ENCODE data around the gene ST6GALNAC5. TPM values are rescaled to one million over a fixed set of nuclear protein-coding genes. Genes with fewer than 3 reads are reported as not detected.
"Not testable (repeated sequence)": the region's sequence is repeated elsewhere in the genome, so short reads cannot be mapped to it uniquely, and the experiment has no call there.

ST6GALNAC5 gene
- total RNA-seq, 3 donors from 2014 or later: not detected

DNA sequence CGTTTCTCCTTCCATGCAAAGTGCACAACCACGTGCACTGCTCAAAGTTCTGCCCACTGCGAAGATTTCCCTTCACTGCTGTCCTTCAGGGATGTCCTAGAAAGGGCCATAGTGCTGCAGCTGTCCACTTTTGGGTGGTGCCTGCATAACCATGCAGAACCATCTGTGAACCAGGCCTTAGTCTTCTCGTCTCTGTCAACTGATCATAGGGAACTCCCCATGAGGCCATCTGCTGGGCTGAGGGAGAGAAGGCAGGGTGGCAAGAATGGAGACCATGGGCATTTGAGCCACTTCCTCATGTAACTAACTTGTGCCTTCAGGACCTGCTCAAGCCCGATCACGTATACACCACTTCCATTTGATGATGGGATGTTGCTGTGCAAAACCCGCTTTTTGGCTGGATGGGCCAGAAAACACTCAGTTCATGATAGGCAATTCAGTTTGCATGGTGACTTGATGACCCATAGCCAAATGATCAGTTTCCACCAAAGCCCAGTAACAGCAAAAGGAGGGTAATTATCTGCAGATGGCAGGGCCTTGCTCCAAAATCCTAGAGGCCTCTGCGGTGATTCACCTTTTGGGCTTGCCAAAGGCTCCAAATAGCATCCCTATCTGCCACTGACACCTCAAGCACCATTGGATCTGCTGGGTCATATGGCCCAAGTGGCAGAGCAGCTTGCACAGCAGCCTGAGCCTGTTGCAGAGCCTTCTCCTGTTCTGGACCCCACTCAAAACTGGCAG lies 9.5 kb downstream of the ST6GALNAC5 start:
- no peaks in the 10 kb centered on the region for H3K4me1 Mint-ChIP-seq (ENCODE audit: low read depth)
- no peaks in the 10 kb centered on the region for H3K36me3 Mint-ChIP-seq (ENCODE audit: insufficient read depth)
- no peak for ATAC-seq
- DNase-seq: no peak
- H3K4me3 Mint-ChIP-seq: no peak overlapping the region
- H3K27me3 Mint-ChIP-seq (ENCODE audit: low read depth): peaks cover 5% of the 10 kb centered on the region
- peaks cover 5% of the 10 kb centered on the region for H3K9me3 Mint-ChIP-seq

DNA sequence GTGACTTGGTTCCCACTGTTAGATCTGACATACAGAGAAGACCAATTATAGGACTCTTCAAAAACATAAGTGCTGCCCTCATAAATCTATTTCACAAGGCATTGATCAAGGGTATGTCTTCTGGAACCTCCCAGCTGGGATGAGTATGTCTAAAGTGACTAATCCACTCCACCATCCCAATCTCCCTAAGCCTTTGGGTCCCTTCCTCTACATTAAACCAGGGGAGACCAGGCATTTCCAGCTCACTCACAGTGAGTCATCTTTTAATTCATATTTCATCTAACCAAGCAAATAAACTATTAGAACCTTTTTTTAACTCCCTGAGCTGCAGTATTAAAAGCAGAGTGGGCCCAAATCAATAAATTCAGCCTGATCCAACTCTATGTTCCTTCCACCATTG lies 11.7 kb downstream of the ST6GALNAC5 start:
- ATAC-seq; H3K4me1 Mint-ChIP-seq (ENCODE audit: low read depth); H3K36me3 Mint-ChIP-seq (ENCODE audit: insufficient read depth); H3K9me3 Mint-ChIP-seq; H3K27me3 Mint-ChIP-seq (ENCODE audit: low read depth); H3K4me3 Mint-ChIP-seq; DNase-seq: not testable (repeated sequence)

DNA sequence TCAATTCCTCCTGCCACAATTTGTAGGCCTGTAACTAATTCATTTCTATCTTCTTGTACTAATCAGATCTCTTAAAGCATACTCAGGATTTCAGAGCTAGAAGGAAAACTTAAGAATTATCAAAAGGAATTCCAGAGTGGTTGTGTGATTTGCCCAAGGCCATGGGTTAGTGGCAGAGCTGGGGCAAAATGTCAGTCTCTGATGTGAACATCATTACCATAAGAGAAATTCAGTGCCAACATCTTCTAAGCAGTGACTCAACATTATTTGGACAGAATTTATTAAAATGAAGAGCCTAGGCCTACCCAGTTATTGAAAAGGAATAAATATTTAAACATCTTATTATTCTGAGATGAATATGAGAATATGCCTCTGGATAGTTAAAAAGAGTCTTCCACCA lies 14.5 kb downstream of the ST6GALNAC5 start:
- H3K9me3 Mint-ChIP-seq: no peaks in the 10 kb centered on the region
- no peak overlapping the region for H3K4me3 Mint-ChIP-seq
- no peak for DNase-seq
- no peaks in the 10 kb centered on the region for H3K4me1 Mint-ChIP-seq (ENCODE audit: low read depth)
- H3K36me3 Mint-ChIP-seq (ENCODE audit: insufficient read depth): no peaks in the 10 kb centered on the region
- ATAC-seq: no peak
- H3K27me3 Mint-ChIP-seq (ENCODE audit: low read depth): no peaks in the 10 kb centered on the region

DNA sequence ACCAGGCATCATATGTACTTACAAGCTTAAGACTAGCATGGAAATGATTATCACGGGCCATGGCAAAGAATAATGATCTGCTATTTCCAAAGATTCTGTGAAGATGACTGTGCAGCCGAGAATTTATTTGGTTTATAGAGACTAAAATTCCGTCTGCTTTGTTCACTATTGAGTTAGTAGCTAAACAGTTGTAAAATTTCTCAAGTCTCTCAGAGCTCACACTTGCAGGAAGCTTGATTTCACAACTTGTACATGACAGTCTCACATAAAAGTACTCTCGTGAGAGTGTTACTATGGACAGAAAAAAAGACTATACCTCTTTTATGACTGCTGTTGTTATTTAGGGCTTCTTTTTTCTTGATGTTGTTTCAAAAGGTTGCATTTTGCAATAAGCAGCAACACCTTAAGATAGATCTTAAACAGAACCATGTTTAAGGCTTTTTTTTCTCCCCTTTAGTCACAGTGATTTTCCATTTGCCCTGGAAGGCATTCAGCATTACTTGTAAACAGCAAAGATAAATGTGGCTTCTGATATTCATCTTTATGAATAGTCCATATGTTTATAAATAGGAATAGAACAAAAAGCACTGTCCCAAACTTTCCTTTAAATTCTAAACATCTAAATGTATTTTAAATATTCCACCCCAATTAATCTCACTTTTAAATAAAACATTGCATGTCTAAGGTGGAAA lies 24.8 kb downstream of the ST6GALNAC5 start:
- Mint-ChIP-seq H3K4me3 (no peak overlapping the region), H3K36me3 (ENCODE audit: insufficient read depth) (no peaks in the 10 kb centered on the region), H3K4me1 (ENCODE audit: low read depth) (no peaks in the 10 kb centered on the region), H3K27me3 (ENCODE audit: low read depth) (peaks cover 8% of the 10 kb centered on the region), H3K9me3 (peaks cover 4% of the 10 kb centered on the region)
- DNase-seq: no peak
- ATAC-seq: no peak

DNA sequence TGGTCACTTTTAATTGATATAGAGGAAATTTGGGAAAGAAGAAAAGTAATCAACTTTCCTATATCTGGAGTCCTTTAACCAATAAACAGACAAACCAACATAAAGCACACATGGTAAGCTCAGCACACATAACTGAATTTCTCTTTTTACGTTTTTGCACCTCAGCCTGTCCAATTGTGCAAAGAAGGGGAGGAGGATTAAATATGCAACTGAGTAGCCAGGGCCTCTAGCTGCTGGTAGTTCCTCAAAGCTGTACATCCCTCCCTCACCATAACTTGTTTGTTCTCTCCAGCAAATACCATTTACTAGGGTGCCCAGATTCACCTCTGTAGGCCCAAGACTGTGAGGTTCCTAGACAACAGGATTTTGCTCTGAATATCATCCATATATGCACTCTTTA lies 25.4 kb downstream of the ST6GALNAC5 start:
- H3K36me3 Mint-ChIP-seq (ENCODE audit: insufficient read depth): no peaks in the 10 kb centered on the region
- no peak overlapping the region for H3K4me3 Mint-ChIP-seq
- ATAC-seq (no peak), DNase-seq (no peak)
- H3K9me3 Mint-ChIP-seq: peaks cover 4% of the 10 kb centered on the region
- peaks cover 8% of the 10 kb centered on the region for H3K27me3 Mint-ChIP-seq (ENCODE audit: low read depth)
- no peaks in the 10 kb centered on the region for H3K4me1 Mint-ChIP-seq (ENCODE audit: low read depth)

DNA sequence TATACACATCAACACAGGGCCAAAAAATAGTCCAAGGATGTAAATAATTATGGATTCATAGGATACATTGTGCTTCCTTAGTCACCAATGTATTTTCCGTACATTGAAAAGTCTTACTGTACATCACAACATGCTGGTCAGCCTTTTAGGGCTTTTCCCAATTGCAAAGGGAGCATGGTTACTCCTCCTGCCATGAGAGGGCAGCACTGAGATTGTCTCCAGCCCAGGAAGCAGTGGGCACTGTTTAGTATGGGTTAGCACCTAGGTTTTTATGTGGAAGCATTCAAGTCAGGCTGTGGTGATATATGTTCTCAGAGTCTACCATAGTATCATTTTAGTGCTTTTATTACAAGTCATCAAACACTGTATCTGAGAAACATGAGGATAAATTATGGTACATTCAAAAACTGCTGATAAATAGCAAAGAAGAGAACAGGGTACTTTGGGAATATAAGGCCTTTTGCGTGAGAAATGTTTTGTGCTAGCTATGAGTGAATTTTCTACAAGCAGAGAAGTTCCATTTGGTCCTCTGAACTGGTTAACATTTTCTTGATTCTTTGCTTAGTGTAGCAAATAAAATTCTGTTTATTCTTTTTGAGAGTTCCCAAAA lies 34.0 kb downstream of the ST6GALNAC5 start:
- Mint-ChIP-seq H3K36me3 (ENCODE audit: insufficient read depth) (no peaks in the 10 kb centered on the region), H3K4me1 (ENCODE audit: low read depth) (no peaks in the 10 kb centered on the region), H3K9me3 (no peaks in the 10 kb centered on the region), H3K4me3 (no peak overlapping the region), H3K27me3 (ENCODE audit: low read depth) (peaks cover 3% of the 10 kb centered on the region)
- DNase-seq (peak; percentile 5), ATAC-seq (peak; percentile 62 to 66)

DNA sequence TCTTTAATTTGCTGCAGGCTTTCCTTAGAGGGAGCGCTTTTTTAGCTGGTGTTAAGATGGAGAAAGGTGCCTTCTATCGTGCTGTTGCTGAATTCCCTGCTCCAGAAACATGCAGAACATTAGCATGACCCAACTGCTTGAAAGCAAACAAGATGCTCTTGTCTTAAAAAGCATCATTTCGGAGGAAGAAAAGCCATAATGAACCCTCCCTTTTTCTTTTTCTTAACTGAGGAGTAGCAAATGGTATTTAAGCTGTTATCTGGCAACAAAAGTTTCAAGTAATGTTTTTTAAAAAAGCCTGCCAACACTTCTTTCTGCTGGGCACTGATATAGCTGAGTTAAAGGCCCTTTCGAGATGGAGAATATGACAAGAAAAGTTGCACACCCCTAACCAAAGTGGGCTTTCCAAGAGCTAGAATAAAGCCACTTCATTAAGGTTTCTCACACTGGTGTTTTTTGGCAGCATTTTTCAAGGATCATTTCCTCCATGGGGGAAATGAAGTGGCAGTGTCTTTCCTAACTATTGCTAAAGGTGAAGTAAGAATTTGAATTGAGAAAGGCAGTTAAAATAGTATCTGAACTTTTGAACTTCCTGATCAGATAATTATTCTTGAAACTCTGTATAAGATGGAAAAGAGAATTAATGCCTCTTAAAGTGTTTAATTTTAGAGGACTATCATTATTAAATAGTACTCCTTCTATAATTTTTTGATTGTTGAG lies 38.8 kb downstream of the ST6GALNAC5 start:
- H3K27me3 Mint-ChIP-seq (ENCODE audit: low read depth): no peaks in the 10 kb centered on the region
- no peak for ATAC-seq
- H3K36me3 Mint-ChIP-seq (ENCODE audit: insufficient read depth): no peaks in the 10 kb centered on the region
- H3K4me3 Mint-ChIP-seq: no peak overlapping the region
- H3K4me1 Mint-ChIP-seq (ENCODE audit: low read depth): no peaks in the 10 kb centered on the region
- H3K9me3 Mint-ChIP-seq: no peaks in the 10 kb centered on the region
- DNase-seq: no peak

DNA sequence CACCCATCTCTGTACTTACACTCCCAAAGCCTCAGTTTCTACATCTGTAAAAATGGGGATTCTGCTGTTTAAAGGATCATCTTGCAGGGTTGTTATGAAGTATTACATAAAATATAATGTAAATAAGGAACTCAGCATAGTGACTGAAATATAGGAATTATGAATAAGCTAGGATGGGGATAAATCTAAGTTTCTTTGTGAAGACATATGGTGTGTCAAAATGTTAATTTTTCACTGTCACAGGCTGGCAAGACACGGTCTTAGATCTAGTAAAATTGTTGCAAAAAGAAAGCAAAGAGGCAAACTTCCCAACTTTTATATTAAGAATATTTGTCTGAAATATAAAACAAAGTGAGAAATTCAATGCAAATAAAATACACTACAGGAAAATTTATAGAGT lies 42.0 kb downstream of the ST6GALNAC5 start:
- Mint-ChIP-seq H3K9me3 (no peaks in the 10 kb centered on the region), H3K36me3 (ENCODE audit: insufficient read depth) (no peaks in the 10 kb centered on the region), H3K4me1 (ENCODE audit: low read depth) (no peaks in the 10 kb centered on the region), H3K27me3 (ENCODE audit: low read depth) (no peaks in the 10 kb centered on the region), H3K4me3 (no peak overlapping the region)
- no peak for DNase-seq
- ATAC-seq: no peak

DNA sequence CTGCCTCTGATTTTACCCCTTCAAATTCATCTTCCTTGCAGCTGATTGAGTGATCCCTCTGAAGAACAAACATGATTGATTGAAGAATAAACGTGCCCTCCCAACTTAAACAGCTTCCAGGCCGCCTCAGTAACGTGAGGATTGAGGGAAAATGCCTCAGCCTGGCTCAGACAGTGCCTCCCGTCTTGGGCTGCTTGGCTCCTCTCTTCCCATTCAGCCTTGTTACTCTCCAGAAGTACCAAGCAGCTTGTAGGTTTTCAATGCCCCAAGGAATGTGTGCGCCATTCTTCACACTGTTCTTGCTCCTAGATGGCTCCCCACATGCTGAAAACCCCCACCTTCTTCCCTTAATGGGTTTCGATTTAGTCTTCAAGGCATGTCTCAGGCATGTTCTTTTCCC lies 51.8 kb downstream of the ST6GALNAC5 start:
- Mint-ChIP-seq H3K4me1 (ENCODE audit: low read depth) (no peaks in the 10 kb centered on the region), H3K4me3 (no peak overlapping the region), H3K9me3 (no peaks in the 10 kb centered on the region), H3K27me3 (ENCODE audit: low read depth) (peaks cover 7% of the 10 kb centered on the region), H3K36me3 (ENCODE audit: insufficient read depth) (no peaks in the 10 kb centered on the region)
- DNase-seq (no peak), ATAC-seq (no peak)

DNA sequence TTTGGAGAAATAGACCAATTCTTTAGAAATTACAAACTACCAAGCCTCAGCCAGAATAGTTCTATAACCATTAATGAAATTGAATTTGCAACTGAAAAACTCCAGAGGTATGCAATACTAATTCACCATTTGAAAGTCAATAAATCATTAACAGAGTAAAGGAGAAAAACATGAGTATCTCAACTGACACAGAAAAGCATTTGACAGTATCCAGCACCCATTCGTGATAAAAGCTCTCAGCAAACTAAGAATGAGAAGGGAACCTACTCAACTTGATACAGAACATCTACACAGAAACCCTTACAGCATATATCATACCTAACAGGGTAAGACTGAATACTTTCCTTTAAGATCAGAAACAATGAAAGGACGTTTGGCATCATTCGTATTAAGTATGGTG lies 54.3 kb downstream of the ST6GALNAC5 start:
- no peak overlapping the region for H3K4me3 Mint-ChIP-seq
- DNase-seq (no peak), ATAC-seq (no peak)
- no peaks in the 10 kb centered on the region for H3K9me3 Mint-ChIP-seq
- peaks cover 7% of the 10 kb centered on the region for H3K27me3 Mint-ChIP-seq (ENCODE audit: low read depth)
- no peaks in the 10 kb centered on the region for H3K36me3 Mint-ChIP-seq (ENCODE audit: insufficient read depth)
- H3K4me1 Mint-ChIP-seq (ENCODE audit: low read depth): no peaks in the 10 kb centered on the region

DNA sequence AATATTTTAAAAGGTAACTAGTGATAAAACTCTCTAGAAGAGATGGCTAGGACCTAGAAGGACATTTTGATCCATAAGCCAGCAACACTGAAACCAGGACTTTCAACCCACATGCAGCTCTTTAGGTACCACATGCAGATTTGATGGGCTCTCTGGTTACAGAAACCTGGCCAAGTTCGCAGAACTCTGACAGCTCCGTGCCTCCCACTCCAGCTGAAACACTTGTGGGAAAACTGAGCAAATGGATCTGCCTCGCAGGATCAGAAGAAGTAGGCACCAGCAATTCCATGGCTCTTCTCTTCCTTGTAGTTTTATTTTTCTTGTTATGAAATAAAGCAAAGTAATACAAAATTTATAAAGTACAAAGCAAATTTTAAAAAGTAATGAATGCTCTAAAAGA lies 58.5 kb downstream of the ST6GALNAC5 start:
- Mint-ChIP-seq H3K9me3 (peaks cover 3% of the 10 kb centered on the region), H3K4me3 (no peak overlapping the region), H3K36me3 (ENCODE audit: insufficient read depth) (no peaks in the 10 kb centered on the region), H3K4me1 (ENCODE audit: low read depth) (no peaks in the 10 kb centered on the region), H3K27me3 (ENCODE audit: low read depth) (peaks cover 6% of the 10 kb centered on the region)
- no peak for ATAC-seq
- DNase-seq: no peak

DNA sequence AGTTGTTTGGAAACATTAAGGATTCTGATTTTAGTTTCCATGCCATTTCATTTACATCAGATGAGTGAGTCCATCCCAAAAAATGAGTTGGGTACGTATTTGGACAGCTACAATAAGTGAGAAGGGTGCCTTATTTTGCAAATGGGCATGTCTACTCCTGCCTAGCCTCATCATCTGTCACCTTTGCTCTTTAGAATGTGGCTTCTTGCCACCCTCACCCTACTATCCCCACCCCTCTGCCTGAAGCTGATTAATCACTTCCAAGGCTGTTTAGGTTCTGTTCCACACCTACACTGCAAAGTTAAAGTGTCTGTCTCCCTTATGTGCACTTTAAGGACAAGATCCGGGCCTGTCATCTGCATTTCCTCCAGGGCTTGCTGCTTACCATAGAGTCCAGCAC lies 61.2 kb downstream of the ST6GALNAC5 start:
- ATAC-seq: no peak
- Mint-ChIP-seq H3K4me1 (ENCODE audit: low read depth) (no peaks in the 10 kb centered on the region), H3K36me3 (ENCODE audit: insufficient read depth) (no peaks in the 10 kb centered on the region), H3K9me3 (peaks cover 16% of the 10 kb centered on the region), H3K4me3 (no peak overlapping the region), H3K27me3 (ENCODE audit: low read depth) (peaks cover 9% of the 10 kb centered on the region)
- no peak for DNase-seq

DNA sequence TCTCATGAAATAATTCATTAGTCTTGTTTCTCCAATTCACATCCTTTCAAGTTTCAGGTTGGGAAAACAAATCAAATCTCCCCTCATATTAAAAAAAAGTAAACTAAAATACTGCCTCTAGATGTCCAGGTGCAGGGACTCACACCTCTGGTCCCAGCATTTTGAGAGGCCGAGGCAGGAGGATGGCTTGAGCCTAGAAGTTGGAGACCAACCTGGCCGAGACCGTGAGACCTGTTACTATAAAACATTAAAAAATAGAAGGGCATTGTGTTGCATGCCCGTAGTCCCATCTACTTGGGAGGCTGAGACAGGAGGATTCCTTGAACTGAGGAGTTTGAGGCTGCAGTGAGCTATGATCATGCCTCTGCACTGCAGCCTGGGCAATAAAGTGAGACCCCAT lies 61.9 kb downstream of the ST6GALNAC5 start:
- H3K9me3 Mint-ChIP-seq: peaks cover 16% of the 10 kb centered on the region
- H3K4me1 Mint-ChIP-seq (ENCODE audit: low read depth): no peaks in the 10 kb centered on the region
- DNase-seq (no peak), ATAC-seq (no peak)
- H3K27me3 Mint-ChIP-seq (ENCODE audit: low read depth): peaks cover 9% of the 10 kb centered on the region
- no peaks in the 10 kb centered on the region for H3K36me3 Mint-ChIP-seq (ENCODE audit: insufficient read depth)
- no peak overlapping the region for H3K4me3 Mint-ChIP-seq
